SK-MEL-5 (cell line): Measurements from ENCODE around the gene IRF2. TPM values are rescaled to one million over a fixed set of nuclear protein-coding genes. Genes with fewer than 3 reads are reported as not detected.

Experiments used
- DNase-seq: peaks from one replicate; pipeline ENCODE4 v3.0.0-alpha.2; 2016; ENCODE audit warnings: low read depth, low spot score
- in situ Hi-C: cut with HindIII; loops from 2 replicates; pipeline ENCODE4 v1.10.0; 2016; ENCODE audit warnings: low sequenced_read_pairs, high pct_unique_total_duplicates, low pct_unique_long_range_greater_than_20kb
- total RNA-seq: library from RNA; depleted of rRNA; stranded (reverse); fragments of >200 nt; shearing (Covaris generic); gene quantifications from 2 replicates; pipeline ENCODE4 v1.2.3, GENCODE V29; 2014

The IRF2 gene
- total RNA-seq, 1 experiment from 2014 or later = 37.0 TPM

- in situ Hi-C loops = no loop called here
- peak; percentile 82 for DNase-seq
Measured at GRCh38 chr4:184477201-184477999, 3.0 kb upstream of the IRF2 start.

DNA sequence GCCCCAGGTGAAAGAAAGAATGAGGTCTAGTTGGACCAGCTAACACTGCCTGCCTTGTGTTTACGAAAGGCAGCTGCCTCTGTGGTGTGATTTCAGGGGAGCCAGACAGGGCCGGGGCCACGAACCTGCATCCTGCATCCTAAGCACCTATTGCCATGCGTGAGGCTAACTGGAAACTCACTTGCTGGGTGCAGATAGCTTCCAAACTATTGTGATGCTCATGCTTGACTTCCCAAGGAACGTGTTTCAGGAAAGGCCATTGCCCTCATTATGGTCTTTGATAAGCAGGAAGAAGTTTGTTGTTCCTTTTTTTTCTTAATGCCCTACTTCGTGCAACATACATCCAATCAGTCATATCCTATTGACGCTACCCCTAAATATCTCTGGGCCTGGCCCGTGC is 2.3 kb upstream of the IRF2 start:
- in situ Hi-C loops = no loop called here
- peak; percentile 9 for DNase-seq

DNA sequence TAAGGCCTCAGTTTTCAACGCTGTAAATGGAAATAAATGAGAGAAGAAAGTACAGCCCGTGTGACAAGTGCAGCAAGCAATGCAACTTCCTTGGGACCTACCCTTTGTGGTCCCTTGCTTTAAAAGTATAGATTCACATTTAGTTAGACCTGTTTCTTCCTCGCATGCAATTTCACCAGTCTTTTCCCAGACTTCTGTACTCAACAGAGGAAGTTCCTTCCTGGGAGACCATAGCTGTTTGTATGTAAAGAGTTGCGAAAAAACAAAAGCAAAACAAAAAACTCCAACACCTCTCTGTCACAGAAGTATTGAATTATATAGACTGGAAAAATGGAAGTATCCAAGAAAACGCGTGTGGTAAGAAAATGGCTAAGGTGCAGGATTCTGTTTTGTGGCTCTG is 1.1 kb upstream of the IRF2 start:
- in situ Hi-C loops = no loop called here
- no peak for DNase-seq

GRCh38 chr4:184475096-184475461 is 729 bp upstream of the IRF2 start:
- DNase-seq = peak; percentile 36
- in situ Hi-C loops = no loop called here

DNA sequence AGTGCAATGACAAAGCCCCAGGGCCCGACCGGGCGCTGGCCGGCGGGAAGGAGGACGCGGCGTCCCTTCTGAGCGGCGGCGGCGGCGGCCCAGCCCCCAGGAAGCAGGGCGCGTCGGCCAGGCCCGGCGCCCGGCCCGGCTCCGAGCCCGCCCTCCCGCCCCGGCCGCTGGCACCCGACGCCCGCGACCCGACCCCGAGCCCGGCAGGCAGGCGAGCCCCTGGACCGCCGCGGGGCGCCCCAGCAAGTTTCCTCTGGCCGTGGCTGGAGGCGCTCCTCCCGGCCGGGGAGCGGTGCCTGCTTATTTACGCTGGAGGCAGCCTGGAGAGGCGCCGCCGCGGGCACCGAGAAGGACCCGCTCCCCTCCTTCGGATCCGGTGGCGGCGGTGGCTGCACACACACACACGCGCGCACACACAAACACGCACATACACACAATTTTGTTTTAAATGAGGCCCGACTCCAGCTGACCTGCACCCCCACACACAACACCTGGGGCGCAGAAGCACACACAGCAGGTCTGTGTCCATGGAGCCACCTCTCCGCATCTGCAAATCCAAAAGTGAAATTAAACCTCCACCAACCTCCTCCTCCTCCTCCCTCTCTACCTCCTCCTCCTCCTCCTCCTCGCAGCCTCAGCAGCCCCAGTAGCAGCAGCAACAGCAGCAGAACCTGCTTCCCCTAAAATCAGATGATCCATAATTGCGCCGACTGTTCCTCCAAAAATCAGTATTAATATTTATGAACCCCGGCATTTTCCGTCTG is 669 bp downstream of the IRF2 start:
- DNase-seq = peak; percentile 27
- in situ Hi-C loops = no loop called here

GRCh38 chr4:184472614-184473498 is 1.5 kb downstream of the IRF2 start:
- DNase-seq = peak; percentile 53
- in situ Hi-C loops = no loop called here

- in situ Hi-C loops = no loop called here
Measured at GRCh38 chr4:184471881-184472613, 2.3 kb downstream of the IRF2 start.

DNA sequence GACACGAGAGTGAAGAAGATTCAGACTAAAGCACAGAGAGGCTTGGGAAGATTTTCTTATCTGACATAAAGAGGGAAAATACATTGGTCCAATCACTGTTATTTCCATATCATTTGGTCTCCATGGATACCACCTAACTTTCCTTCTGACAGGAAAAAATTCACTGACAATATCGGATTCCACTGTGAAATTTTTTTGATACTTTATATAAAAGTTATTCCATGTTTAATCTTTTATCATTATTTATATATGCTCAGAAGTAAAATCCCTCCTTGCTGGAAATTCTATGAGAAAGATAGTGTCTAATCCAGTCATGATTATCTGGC is 3.6 kb downstream of the IRF2 start:
- DNase-seq = no peak
- in situ Hi-C loops = no loop called here

More at GRCh38 chr4:184471881-184472613, 2.3 kb downstream of the IRF2 start:
- DNase-seq = peak; percentile 22

DNA sequence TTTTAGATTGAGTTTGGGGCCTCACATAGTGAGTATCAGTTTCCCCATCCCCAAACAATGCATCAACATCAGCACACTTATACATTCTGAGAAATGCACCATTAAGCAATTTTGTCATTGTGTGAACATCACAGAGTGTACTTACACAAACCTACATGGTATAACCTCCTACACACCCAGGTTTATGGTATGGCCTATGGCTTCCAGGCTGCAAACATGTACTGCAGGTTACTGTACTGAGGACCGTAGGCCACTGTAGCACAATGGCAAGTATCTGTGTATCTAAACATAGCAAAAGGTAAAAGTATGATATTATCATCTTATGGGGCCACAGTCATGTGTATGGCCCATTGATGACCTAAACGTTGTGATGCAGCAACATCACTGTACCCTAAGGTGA is 7.7 kb downstream of the IRF2 start:
- in situ Hi-C loops = no loop called here
- no peak for DNase-seq

- no peak for DNase-seq
- in situ Hi-C loops = no loop called here
Measured at GRCh38 chr4:184464759-184465454, 9.4 kb downstream of the IRF2 start.

DNA sequence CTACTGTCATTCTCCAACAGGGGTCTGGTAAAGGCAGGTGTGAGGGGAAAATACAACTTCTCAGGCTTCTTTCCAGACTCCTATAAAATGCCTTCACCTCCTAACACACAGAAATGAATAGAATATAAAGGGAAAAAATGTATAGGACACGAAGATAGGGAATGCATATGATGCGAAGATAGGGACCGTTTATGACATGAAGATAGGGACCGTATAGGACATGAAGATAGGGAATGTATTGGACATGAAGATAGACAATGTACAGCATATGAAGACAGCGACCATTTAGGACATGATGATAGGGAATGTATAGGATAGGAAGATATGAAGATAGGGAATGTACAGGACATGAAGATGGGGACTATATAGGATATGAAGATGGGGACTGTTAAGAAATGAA is 10.5 kb downstream of the IRF2 start:
- in situ Hi-C loops = no loop called here
- DNase-seq = no peak

- in situ Hi-C loops = no loop called here
- no peak for DNase-seq
Measured at GRCh38 chr4:184463158-184463557, 11.2 kb downstream of the IRF2 start.

GRCh38 chr4:184462724-184463123 is 11.6 kb downstream of the IRF2 start:
- in situ Hi-C loops = no loop called here

GRCh38 chr4:184461711-184462441 is 12.5 kb downstream of the IRF2 start:
- in situ Hi-C loops = no loop called here

More at GRCh38 chr4:184462724-184463123, 11.6 kb downstream of the IRF2 start:
- no peak for DNase-seq

DNA sequence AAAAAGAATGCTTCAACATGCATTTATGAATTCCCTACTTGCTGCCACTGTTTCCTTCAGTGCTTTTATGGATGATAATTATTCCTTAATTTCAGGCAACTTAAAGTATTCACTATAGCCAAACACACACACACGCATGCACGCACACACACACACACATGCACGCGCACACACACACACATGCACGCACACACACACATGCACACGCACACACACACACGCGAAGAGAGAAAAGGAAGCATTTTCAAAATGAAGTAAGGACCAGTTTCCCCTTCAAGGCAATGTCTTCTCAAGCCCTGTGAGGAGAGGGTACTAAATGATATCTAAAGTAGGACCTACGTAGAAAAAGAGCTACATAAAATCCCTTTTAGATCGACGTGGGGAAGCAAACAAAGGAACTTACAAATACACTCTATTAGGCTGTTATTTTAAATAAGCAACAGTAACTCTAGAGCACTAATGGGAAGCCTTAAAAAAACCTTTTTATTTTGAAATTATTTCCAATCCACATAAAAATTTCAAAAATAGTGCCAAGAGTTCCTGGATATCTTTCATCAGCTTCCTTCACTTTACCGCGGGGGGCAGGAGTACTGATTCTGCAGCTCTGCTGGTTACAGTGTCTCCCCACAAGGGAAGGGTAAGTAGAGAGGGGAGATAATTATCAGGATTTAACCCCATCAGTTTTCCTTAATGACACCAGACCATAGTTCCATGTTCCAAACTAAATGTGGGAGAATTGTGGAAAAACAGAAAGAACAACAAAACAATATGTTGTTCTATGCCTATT is 13.7 kb downstream of the IRF2 start:
- DNase-seq = no peak
- in situ Hi-C loops = no loop called here

More at GRCh38 chr4:184461711-184462441, 12.5 kb downstream of the IRF2 start:
- no peak for DNase-seq

GRCh38 chr4:184459413-184459812 is 14.9 kb downstream of the IRF2 start:
- no peak for DNase-seq
- in situ Hi-C loops = no loop called here
